AG08396 (cell line): ENCODE data around the gene ATP8B4.

ENCODE experiments used
- DNase-seq: peaks from one replicate; pipeline ENCODE4 v3.0.0; 2012; ENCODE audit warnings: low spot score, mixed read lengths

ATP8B4 gene

DNA sequence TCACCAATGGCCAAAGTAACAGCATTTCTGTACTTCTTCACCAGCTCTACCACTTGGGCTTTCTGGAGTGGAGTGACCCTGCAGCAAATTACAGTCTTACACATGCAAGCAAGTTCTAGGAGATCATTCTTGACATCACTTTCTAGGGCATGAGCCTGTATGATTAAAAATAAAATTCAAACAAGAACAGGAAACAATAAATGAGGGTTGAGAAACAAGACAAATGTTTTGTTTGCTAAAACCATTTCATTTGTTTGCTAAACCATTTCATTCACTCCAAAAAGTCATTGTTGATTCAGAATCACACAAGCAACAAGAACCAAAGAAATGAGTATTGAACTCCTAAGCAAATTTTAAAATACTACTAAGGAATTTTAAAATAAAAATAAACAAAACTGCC is 220.9 kb downstream of the ATP8B4 start:
- DNase-seq = no peak

- no peak for DNase-seq
These were observed 223.4 kb downstream of the ATP8B4 start for GRCh38 chr15:49895347-49896223.

DNA sequence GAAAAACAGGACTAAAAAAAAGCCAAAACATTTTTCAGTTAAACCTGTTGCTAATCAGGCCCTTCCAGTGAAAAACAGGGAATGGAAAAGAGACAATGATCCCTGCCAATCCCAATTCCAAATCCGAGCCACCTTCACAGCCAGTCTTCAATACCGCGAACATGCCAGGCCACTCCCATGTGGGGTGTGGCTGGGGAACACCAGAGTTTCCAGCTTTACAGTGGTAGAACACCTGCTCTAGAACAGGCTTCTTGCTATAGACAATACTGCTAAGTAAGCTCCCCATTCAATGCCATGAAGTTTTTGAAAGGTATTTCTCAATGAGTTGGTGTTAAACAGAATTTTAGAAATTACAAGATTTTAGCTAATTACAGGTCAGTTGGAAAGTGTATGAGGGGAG is 228.3 kb downstream of the ATP8B4 start:
- no peak for DNase-seq

GRCh38 chr15:49889536-49889935 is 229.5 kb downstream of the ATP8B4 start:
- DNase-seq = no peak

DNA sequence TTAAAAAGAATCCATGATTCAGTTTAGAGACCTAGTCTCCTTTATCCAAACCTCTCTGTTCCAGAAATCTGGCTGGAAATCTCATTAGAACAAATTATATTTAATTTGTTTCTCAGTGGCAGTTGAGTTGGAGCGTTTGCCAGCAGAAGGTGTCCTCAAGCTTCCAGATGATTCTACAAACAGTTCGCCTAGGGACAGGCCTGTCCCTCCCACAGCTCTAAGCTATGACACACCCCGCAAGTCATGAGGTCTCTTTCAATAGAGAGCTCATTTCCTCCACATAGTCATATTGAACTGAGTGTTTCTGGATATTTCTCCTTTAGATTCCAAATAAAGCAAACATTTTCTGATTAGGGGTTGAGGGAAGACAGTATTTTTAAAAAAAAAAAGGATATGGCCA is 230.3 kb downstream of the ATP8B4 start:
- DNase-seq = no peak

DNA sequence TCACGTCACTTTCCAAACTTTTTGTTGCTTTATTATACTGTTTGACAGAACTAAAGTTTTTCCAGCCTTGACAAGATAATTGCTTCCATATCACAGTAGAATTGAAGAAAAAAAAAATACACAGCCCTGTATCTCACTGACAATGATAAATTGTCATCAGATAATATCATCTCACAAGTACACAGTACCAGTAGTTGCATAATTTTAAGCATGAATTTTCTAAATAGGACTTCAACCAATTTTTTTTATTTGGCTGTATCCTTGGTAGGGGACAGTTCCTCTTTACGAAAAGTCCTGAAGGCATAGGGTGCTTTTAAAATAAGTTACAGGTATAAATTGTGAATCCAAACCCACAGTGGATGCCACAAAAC is 230.7 kb downstream of the ATP8B4 start:
- no peak for DNase-seq

GRCh38 chr15:49887659-49888322 is 231.2 kb downstream of the ATP8B4 start:
- DNase-seq = no peak

DNA sequence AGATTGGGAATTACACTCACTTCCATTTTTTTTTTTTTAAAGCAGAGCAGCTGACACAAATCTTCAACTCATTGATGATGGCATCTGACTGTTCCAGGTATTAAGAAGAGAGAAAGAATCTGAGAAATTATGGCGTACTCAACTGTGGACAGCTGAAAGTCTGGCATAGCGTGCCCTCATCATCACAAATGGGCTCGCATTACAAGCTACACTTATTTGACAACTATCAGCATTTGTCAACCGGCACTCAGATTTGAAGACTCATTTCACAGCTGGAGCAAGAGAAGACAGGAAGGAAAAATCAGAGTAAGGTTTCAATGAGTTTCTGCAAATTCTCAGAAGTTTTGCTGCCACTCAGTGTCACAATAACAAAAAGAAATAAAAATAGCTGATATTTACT is 235.9 kb downstream of the ATP8B4 start:
- DNase-seq = no peak

GRCh38 chr15:49881866-49882265 is 237.2 kb downstream of the ATP8B4 start:
- DNase-seq = no peak

DNA sequence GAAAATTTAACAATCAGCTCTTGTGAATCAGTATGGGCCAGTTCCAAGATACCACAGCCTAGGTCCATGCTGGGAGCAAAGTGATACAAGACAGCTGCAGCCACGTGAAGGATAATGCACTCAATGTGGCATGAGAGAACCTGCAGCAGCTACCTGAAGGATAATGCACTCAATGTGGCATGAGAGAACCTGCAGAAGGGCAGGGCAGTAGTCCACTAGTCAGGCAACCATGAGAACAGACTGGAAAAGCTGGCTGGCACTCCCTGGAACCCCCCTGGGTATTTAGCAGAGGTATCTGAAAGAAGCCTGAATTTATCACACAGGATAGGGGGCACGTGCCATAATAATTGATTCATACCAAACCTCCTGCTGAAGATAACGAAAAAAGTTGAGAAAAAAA is 237.6 kb downstream of the ATP8B4 start:
- no peak for DNase-seq

DNA sequence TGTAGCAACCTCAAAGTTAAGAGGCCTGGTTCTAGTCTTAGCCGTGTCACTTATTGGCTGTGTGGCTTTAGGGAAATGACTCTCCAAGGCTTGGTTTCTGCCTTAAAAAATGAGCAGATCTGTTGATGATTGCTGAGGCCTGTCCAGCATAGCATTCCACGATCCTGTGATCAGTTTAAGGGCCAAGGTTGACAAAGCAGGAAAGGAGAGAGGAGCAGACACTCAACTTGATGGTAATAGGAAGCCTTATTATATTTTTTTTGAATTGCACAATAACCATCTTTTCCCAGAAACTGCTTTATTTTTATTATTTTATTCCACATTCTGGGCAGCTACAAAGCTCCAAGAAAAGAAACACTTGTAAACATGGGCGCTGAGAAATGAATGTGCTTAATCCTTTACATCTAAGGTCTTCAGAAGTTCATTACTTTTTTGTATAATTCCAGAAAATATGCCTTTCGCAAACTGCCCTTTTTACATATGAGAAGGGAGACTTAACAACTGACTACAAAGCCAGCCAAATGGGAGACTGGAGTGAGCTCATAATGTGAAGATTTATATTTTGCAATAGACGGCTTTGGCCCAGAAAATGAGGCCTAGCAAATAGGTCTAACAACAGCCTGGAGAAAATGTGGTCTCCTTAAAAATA is 241.0 kb downstream of the ATP8B4 start:
- peak; percentile 22 for DNase-seq

- DNase-seq = no peak
These were observed 241.7 kb downstream of the ATP8B4 start for GRCh38 chr15:49877117-49877872.

DNA sequence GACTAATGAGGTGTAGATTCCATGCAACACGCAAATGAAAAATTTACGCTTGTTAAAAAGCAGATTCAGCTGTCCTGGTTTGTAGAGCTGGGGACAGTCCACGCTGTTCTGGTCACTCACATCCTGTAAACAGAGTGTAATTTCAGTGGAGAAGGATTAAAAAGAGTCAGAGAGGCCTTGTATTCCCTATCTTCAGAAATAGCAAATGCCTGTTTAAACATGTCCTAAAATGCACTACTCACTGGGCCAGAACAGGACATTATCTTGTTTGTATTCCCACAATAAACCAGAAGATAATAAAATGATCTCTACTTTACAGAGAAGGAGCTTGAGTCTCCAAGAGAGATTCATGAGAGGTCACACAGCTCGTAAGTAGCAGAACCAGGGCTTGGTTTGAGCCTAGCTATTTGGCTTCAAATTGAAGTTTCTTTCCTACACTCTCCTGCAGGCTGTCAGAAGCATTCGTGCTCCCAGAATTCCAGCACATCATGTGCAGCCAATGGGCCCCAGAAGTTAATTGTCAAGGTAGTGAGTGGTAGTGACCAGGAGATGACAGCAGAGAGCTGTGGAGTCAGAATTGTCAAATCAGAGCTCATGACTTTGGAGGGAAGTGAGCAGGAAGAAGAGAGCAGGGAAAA is 242.5 kb downstream of the ATP8B4 start:
- DNase-seq = no peak

DNA sequence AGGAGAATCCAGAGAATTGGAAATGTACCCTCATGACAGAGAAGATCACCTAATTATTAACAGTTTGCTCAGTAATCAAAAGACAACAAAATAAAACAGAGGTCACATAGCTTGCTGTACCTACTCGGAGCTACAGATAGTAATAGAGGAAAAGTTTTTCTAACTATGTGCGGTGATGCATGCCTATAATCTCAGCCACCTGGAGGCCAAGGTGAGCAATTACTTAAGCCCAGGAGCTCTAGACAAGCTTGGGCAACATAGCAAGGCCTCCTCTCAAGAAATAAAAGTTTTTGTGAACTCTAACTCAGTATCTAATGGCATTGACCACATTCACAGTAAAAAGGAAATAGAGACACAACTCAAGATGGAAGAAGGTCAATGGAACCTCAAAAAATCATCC is 243.6 kb downstream of the ATP8B4 start:
- no peak for DNase-seq

DNA sequence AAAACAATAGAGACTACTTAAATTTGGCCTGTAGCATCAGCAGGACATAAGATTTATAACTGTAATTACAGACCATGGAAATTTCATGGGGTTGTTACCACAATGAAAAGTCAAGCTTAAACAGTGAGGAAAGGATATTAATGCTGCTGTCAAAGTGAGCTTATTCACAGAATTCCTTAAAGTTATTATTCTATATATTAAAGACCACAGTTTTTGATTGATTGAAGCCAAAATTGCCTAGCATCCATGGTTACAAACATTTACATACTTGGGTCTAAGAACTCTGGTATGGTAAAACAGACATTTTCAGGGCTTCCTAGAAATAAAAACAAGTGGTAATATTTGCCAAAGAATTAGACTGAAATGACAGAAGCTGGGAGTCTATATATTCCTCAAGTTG is 248.6 kb downstream of the ATP8B4 start:
- no peak for DNase-seq

GRCh38 chr15:49868348-49868747 is 250.7 kb downstream of the ATP8B4 start:
- no peak for DNase-seq

DNA sequence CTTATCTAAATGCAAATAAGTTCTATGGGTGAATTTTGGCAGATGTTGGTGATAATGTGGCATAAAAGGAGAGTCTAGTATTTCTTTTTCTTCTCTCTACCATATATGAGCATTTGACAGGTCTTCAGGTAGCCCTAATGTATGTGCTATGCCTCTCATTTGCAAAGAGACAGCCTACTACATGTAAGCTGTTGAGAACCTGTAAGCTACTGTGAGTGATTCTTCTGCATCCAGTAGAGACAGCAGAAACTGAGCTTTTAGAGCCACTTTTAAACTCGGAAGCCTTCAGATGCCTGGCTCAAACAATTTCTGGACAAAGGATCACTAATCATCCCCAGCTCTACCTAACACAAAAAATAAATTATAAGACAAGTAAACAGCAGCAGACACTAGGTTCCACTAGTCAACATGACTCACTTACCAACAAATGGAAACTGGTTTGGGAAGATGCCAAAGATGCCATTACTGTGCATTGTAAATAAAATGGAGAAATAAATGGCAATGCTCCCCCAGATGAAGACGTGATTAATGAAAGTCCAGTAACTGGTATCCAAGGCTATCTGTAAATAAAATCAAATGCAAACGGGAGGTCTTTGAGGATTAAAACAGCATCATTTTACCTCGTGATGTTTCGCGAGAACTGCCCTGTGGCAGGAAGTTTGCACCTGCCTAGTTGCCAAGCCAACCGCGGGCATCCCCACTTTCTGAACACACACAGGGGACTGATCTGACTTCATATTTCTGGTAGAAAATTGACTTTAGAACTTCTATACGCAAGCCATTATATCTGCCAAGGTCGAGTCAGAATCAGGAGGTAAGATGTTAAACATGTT is 252.9 kb downstream of the ATP8B4 start:
- DNase-seq = no peak

- no peak for DNase-seq
These were observed 254.8 kb downstream of the ATP8B4 start for GRCh38 chr15:49864251-49864650.

DNA sequence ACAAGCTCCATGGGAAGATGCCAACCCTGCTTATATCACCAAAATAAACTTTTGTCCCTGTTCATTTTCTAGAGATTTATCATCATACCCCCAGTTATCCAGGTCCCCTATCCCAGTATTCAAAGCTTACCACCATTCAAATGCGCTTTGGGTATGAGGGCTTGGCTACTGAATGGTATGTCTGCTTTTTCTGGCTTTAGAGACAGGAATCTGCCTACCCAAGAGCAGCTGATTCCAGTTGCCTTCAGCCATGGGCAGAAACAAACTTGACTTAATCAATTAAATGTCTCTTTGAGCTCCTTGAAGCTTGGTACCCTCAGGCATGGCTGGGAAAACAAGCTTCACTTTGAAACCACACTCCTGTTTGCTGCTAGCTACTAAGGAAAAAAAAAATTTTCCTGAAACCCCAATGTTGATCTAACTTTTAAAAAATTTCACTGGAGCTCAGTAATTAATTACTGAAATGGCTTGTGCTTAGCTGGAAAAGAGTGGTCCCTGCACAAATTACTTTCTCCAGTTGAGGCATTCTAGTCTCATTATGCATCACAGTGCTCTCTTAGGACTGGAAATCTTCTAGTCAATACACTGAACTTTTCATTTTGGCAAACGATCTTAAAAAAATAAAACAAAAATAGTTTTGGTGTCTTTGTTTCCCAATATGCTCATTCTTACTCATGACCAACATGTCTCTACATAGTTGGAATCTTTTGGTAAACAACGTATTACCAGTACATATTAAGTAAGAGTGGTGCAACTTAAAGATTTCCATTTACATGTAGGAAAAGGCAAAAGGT is 255.4 kb downstream of the ATP8B4 start:
- no peak for DNase-seq

DNA sequence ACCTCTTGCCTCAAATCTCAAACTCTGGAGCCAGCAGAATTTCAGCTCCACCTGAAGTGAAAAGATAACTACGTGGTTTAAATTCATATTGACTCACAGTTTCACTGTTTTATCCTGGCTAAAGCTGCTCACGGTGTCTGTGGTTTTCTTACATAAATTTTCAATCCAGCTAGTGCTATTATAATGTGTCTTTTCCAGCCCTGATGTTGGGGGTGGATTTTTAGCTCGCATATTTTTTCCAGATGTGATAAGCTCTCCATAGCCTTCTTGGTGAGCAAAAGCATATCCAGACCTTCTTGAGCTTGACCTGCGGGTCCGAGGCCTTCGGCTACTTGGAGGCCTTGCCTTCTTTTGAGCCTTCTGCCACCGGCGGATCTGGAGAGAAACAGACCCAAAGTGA is 258.9 kb downstream of the ATP8B4 start:
- peak; percentile 15 for DNase-seq
